Astrocyte of the spinal cord (primary cell): ENCODE results near the gene RIPOR3.
"Not testable (repeated sequence)": the region's sequence is repeated elsewhere in the genome, so short reads cannot be mapped to it uniquely, and the experiment has no call there.

Source experiments
- DNase-seq: peaks from one replicate; pipeline ENCODE4 v3.0.0; 2011; ENCODE audit warnings: low read depth, low spot score
- H3K4me3 ChIP-seq: 2 replicates; pipeline ENCODE4 v1.5.1; 2011; ENCODE audit warnings: low read depth, mild to moderate bottlenecking, low read length, moderate library complexity
- CTCF ChIP-seq: IDR thresholded peaks from 2 replicates; pipeline ENCODE4 v1.5.1; 2012; ENCODE audit warnings: low read depth, mild to moderate bottlenecking, low read length, inconsistent platforms
- in situ Hi-C: cut with HindIII; loops from 2 replicates; pipeline ENCODE4 v1.10.0; 2017; ENCODE audit warnings: low sequenced_read_pairs

RIPOR3 gene

DNA sequence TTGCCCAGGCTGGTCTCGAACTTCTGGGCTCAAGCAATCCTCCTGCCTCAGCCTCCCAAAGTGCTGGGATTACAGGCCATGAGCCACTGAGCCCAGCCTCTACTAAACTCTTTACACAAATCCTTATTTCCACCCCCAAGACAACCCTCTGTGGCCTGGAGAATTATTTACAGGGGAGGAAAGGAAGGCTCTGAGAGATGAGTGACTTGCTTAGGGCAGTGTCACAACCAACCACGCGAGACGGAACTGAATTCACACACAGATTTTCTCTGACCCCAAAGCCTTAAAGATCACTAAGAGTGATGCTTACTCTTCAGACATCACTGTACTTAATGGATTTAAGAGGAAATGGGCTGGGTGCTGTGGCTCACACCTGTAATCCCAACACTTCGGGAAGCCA lies 86.2 kb downstream of the RIPOR3 start:
- in situ Hi-C loops: no loop called here

GRCh38 chr20:50604451-50604850 lies 86.9 kb downstream of the RIPOR3 start:
- H3K4me3 ChIP-seq: no peak overlapping the region
- in situ Hi-C loops: no loop called here
- no peak for TF ChIP-seq CTCF

More for the DNA sequence above, 86.2 kb downstream of the RIPOR3 start:
- no peak for DNase-seq
- TF ChIP-seq CTCF: no peak
- H3K4me3 ChIP-seq: no peak overlapping the region

DNA sequence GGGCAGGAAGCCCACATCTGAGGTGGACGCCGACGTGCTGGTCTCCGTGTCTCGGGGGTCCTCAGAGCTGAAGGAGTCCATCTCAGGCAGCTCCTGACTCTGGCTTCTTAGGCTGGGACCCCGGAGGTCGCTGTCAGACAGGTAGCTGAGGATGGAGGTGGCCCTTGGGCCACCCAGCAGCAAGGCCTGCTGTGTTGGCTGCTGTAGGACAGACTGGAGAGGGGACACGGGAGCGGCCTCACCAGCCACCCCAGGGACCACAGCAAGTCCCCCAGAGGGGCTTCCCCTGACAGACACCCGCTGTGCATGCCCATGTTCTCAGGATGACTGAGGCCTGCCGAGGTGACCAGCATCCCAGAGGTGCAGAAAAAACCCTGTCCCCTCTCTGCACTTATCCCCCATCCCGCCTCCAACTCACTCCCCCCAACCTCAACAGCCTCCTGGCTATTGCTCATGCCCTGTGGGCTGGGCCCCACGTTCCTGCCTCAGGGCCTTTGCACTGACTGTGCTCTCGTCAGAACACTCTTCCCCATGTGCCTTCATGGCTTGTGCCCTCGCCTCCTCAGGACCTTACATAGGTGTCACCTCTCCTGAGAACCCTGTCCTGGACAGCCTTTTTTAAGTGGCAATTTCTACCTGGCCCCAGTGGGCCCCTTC lies 88.8 kb downstream of the RIPOR3 start:
- DNase-seq: no peak
- in situ Hi-C loops: no loop called here
- no peak overlapping the region for H3K4me3 ChIP-seq
- no peak for TF ChIP-seq CTCF

More at GRCh38 chr20:50604451-50604850, 86.9 kb downstream of the RIPOR3 start:
- no peak for DNase-seq

DNA sequence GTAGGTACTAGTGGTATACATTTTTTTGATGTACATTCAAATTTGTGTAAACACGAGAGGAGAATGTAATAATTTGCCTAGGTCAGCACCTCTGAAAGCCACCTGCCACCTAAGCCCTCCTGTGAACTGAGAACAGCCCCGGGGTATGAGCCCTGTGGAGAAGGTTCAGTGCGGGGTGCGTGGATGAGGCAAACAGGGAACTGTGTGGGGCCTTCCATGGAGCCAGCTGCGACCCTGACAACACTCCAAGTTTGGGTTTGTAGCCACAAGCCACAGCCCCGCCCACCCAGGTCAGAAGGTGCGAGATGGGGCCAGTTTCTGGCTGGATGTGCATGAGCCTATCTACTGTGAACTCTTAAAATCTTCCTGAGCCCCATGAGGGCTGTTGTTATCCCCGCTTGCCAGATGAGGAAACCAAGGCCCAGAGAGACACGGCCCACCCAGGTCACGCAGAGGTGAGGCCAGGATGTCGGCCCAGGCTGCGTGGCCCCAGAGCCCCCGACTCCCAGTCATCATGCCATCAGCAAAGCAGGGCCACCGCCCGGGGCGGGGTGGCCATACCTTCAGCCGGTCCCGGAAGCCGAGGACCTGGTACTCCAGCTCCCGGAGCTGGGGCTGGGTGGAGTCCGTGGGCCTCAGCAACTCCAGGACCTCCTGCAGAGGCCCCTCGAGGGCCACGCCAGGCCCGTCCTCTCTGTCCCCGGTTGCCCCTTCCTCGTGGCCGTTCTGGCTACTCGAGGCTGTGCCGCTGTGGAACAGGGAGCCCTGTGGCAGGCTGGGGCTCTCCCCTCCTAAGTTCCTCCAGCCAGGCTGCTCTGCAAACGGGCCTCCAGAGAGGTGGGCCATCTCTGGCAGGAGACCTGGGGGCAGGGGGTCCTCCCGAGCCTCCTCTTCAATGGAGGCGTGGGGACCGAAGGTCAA lies 89.6 kb downstream of the RIPOR3 start:
- DNase-seq: no peak
- H3K4me3 ChIP-seq: no peak overlapping the region
- in situ Hi-C loops: no loop called here
- no peak for TF ChIP-seq CTCF

GRCh38 chr20:50600281-50600895 lies 91.0 kb downstream of the RIPOR3 start:
- no peak for TF ChIP-seq CTCF
- in situ Hi-C loops: no loop called here
- no peak overlapping the region for H3K4me3 ChIP-seq
- DNase-seq: no peak

DNA sequence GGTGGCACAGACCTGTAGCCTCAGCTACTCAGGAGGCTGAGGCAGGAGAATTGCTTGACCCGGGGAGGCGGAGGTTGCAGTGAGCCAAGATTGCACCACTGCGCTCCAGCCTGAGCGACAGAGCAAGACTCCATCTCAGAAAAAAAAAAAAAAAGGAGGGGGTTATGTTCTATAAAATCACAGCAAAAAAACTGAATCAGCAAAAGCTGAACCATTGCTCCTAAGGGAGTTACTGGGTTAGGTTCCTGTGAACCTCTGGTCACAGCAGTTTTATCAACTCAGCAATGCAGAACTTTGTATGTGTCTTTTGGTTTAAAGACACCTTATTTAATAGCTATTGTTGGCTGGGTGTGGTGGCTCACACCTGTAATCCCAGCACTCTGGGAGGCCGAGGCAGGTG lies 92.6 kb downstream of the RIPOR3 start:
- in situ Hi-C loops, DNase-seq: not testable (repeated sequence)

More for the DNA sequence above, 92.6 kb downstream of the RIPOR3 start:
- H3K4me3 ChIP-seq: not testable (repeated sequence)
